K562 (cell line): ENCODE results near the gene RGS4. TPM values are rescaled to one million over a fixed set of nuclear protein-coding genes. Genes with fewer than 3 reads are reported as not detected.

ENCODE experiments used
- ATAC-seq: fragments of 200-7000 bp; cut with Tn5 transposase; 3 replicates; pipeline ENCODE4 v1.9.1; 2020; ENCODE audit warnings: moderate library complexity
- BruUV-seq: library from RNA; stranded (reverse); fragments of 400-500 nt; replicated peaks from 2 replicates; lab custom pipeline; 2021; lab: Mats Ljungman, UMichigan
- CTCF ChIA-PET: fragments of 300-600 bp; formaldehyde crosslinking; extraction: SDS; loops from one replicate; lab custom pipeline; 2021; ENCODE audit warnings: low intra/inter-chr PET ratio; lab: Yijun Ruan, JAX
- POLR2A ChIA-PET: fragments of 300-600, 350-650 bp; sonication (Branson Sonifier 250); formaldehyde crosslinking; extraction: SDS; loops from one replicate; lab custom pipeline; 2021; ENCODE audit warnings: antibody characterized with exemption, inconsistent platforms; lab: Yijun Ruan, JAX
- DNase-seq, 4 experiments: peaks; one replicate each; pipeline versions ENCODE4 v3.0.0 to v3.0.0-alpha.2; 2011 to 2018; ENCODE audit warnings: low spot score in 3 of 4, mixed read lengths in 3 of 4; ENCODE audit errors: extremely low read depth in 1 of 4
- FAIRE-seq: peaks from 2 replicates; lab custom pipeline; 2011; peaks lifted over from hg19 to GRCh38; lab: Jason Lieb, UNC
- H2AFZ ChIP-seq: 2 replicates; pipeline ENCODE4 v1.6.0; 2011; ENCODE audit warnings: low read depth, low read length, control low read depth, inconsistent platforms
- H3K27ac ChIP-seq: fragments of 200-600 bp; 3 replicates; pipeline ENCODE4 v1.8.0; 2011; ENCODE audit warnings: low read depth, mild to moderate bottlenecking, control low read depth, inconsistent platforms, low read length, moderate library complexity, mixed read lengths; ENCODE audit errors: extremely low read depth
- H3K27me3 ChIP-seq, 2 experiments: fragments of 300-600 bp in 1 of 2; 2 replicates in 1 of 2; 3 replicates in 1 of 2; pipeline versions ENCODE4 v1.6.0 to v1.8.0; 2011; ENCODE audit warnings: inconsistent platforms in 2 of 2, low read length in 2 of 2, mild to moderate bottlenecking in 1 of 2, mixed read lengths in 1 of 2, moderate library complexity in 1 of 2; ENCODE audit not compliant: control insufficient read depth in 2 of 2, insufficient read depth in 2 of 2
- H3K36me3 ChIP-seq: fragments of 300-600 bp; 3 replicates; pipeline ENCODE4 v1.8.0; 2011; ENCODE audit warnings: mild to moderate bottlenecking, low read length, inconsistent platforms; ENCODE audit not compliant: control insufficient read depth, insufficient read depth
- H3K4me1 ChIP-seq, 2 experiments: fragments of 200-600 bp in 1 of 2; replicated peaks in 1 of 2; 2 replicates in 1 of 2; 3 replicates in 1 of 2; pipeline versions ENCODE4 v1.5.1 to v1.8.0; 2011; ENCODE audit warnings: inconsistent platforms in 2 of 2, low read length in 2 of 2, mild to moderate bottlenecking in 1 of 2, mixed read lengths in 1 of 2, moderate library complexity in 1 of 2; ENCODE audit not compliant: control insufficient read depth in 2 of 2, insufficient read depth in 2 of 2
- H3K4me2 ChIP-seq: 2 replicates; pipeline ENCODE4 v1.6.1; 2011; ENCODE audit warnings: low read length, control low read depth, inconsistent platforms, mixed read lengths; ENCODE audit not compliant: insufficient read depth
- H3K4me3 ChIP-seq: fragments of 200-600 bp; sonication (generic), shearing (Covaris generic); 2 replicates; pipeline ENCODE4 v1.5.1; 2016; ENCODE audit warnings: control low read depth, inconsistent platforms
- H3K79me2 ChIP-seq: fragments of 200-600 bp; 3 replicates; pipeline ENCODE4 v1.8.0; 2011; ENCODE audit warnings: low read length, inconsistent platforms; ENCODE audit not compliant: control insufficient read depth, insufficient read depth
- H3K9ac ChIP-seq, 2 experiments: 2 replicates each; pipeline versions ENCODE4 v1.6.0 to v1.6.1; 2011; ENCODE audit warnings: low read depth in 2 of 2, low read length in 2 of 2, control low read depth in 1 of 2, inconsistent platforms in 1 of 2, mild to moderate bottlenecking in 1 of 2, mixed read lengths in 1 of 2; ENCODE audit not compliant: insufficient read depth in 1 of 2
- H3K9me1 ChIP-seq: one replicate; pipeline ENCODE4 v1.6.0; 2011; ENCODE audit warnings: inconsistent platforms, mild to moderate bottlenecking, low read length, moderate library complexity; ENCODE audit not compliant: control insufficient read depth, insufficient read depth
- H3K9me3 ChIP-seq: replicated peaks from 2 replicates; pipeline ENCODE4 v1.5.1; 2011; ENCODE audit warnings: low read depth, low read length, inconsistent platforms; ENCODE audit not compliant: control insufficient read depth, insufficient read depth
- H4K20me1 ChIP-seq: replicated peaks from 2 replicates; pipeline ENCODE4 v1.6.1; 2011; ENCODE audit warnings: low read length, inconsistent platforms, mixed read lengths; ENCODE audit not compliant: control insufficient read depth, insufficient read depth
- ARID1B ChIP-seq: fragments of 450-650 bp; IDR thresholded peaks from 2 replicates; pipeline ENCODE4 v1.6.1; 2016; ENCODE audit warnings: antibody characterized with exemption, mild to moderate bottlenecking, inconsistent platforms
- MXD1 ChIP-seq: fragments of 250-450 bp; sonication (Bioruptor Pico); IDR thresholded peaks from 2 replicates; pipeline ENCODE4 v1.8.0; 2021; ENCODE audit warnings: borderline replicate concordance, mild to moderate bottlenecking, moderate library complexity; ENCODE audit not compliant: poor library complexity, severe bottlenecking
- NFATC3 ChIP-seq: fragments of 450-650 bp; IDR thresholded peaks from 2 replicates; pipeline ENCODE4 v1.6.1; 2017; ENCODE audit warnings: mild to moderate bottlenecking
- PHF8 ChIP-seq: fragments of 200-600 bp; sonication (generic); IDR thresholded peaks from 2 replicates; pipeline ENCODE4 v1.6.1; 2012; ENCODE audit warnings: mixed run types, mild to moderate bottlenecking, inconsistent platforms, low read length, moderate library complexity, borderline replicate concordance
- PRPF4 ChIP-seq: fragments of 200-400 bp; formaldehyde crosslinking; IDR thresholded peaks from one replicate; pipeline ENCODE4 v1.6.1; 2017; ENCODE audit warnings: low read length, low read depth, mild to moderate bottlenecking; ENCODE audit not compliant: insufficient read depth, poor library complexity, severe bottlenecking
- TBL1XR1 ChIP-seq, 2 experiments: IDR thresholded peaks; 2 replicates each; pipeline ENCODE4 v1.6.1; 2012; ENCODE audit warnings: improper control_type of control experiment in 2 of 2, low read length in 2 of 2, mild to moderate bottlenecking in 1 of 2
- ZBTB8A ChIP-seq: fragments of 450-650 bp; IDR thresholded peaks from 2 replicates; pipeline ENCODE4 v1.6.1; 2018; ENCODE audit warnings: mild to moderate bottlenecking, moderate library complexity; ENCODE audit not compliant: partially characterized antibody
- ZNF41 ChIP-seq: fragments of 250-450 bp; sonication (Bioruptor Pico); conservative IDR thresholded peaks from 2 replicates; pipeline ENCODE4 v1.4.0; 2020; ENCODE audit warnings: mild to moderate bottlenecking
- WGBS: fragments of 100-300 bp; shearing (Covaris generic); methylation state at CpG from one replicate; pipeline ENCODE4 v1.1.6; 2016; ENCODE audit warnings: low coverage, mixed read lengths; ENCODE audit not compliant: insufficient coverage; ENCODE audit errors: missing lambda C conversion rate; 5-methylcytosine and 5-hydroxymethylcytosine counted together
- in situ Hi-C: fragments of 300-500 bp; cut with MboI; formaldehyde crosslinking; loops from 4 replicates; pipeline ENCODE4 v1.15.0; 2018; ENCODE audit warnings: inconsistent platforms, mixed read lengths
- intact Hi-C: fragments of 100-400 bp; cut with micrococcal nuclease; formaldehyde crosslinking; loops from 2 replicates; pipeline ENCODE4 v1.14.2; 2022
- polyA plus RNA-seq, 8 experiments: library from polyadenylated mRNA; depleted of rRNA in 4 of 8; stranded (reverse) in 5 of 8; unstranded in 3 of 8; fragments of >200 nt; fragmentation: Nextera tagmentation in 2 of 8; fragmentation: Illumina TruSeq in 1 of 8; extraction: Ambion mirVana in 2 of 8; extraction: Trizol in 1 of 8; gene quantifications; 2 replicates each; pipeline versions ENCODE4 v1.2.1 to v1.2.3, GENCODE V29; 2011 to 2014; ENCODE audit warnings: inconsistent platforms in 1 of 8, missing spikeins in 1 of 8
- total RNA-seq, 7 experiments: library from RNA; depleted of rRNA in 6 of 7; stranded (reverse); fragments of >200 nt in 6 of 7; fragmentation: Illumina TruSeq in 2 of 7; extraction: Trizol in 2 of 7; gene quantifications; 2 replicates each; pipeline versions ENCODE4 v1.2.1 to v1.2.3, GENCODE V29; 2011 to 2021; ENCODE audit warnings: low replicate concordance in 1 of 7

RGS4 gene
- total and polyA plus RNA-seq, 9 of the 15 experiments (the other 6 are each of a cell fraction or from before 2014, with no cell fraction given): not detected

GRCh38 chr1:163084330-163084729 is 15.2 kb downstream of the RGS4 start (continued):
- TF ChIP-seq PHF8 (no peak), MXD1 (CRISPR knock-in tag) (no peak), NFATC3 (no peak), ARID1B (no peak), ZNF41 (CRISPR knock-in tag) (no peak), ZBTB8A (no peak)

- FAIRE-seq (no peak), ATAC-seq (no peak), DNase-seq (no peak)
- ChIA-PET CTCF (no interaction called here), POLR2A (no interaction called here)
- H3K36me3 ChIP-seq: no peaks in the 10 kb centered on the region
- in situ Hi-C loops (no loop called here), intact Hi-C loops (no loop called here)
- no peaks in the 10 kb centered on the region for H4K20me1 ChIP-seq
- H3K79me2 ChIP-seq: no peaks in the 10 kb centered on the region
- H3K9me3 ChIP-seq: no peaks in the 10 kb centered on the region
- no peak overlapping the region for H3K4me2 ChIP-seq
- H2AFZ ChIP-seq: no peak overlapping the region
- 1% methylated on average over 4 of the region's 4 CpGs for WGBS
- H3K4me3 ChIP-seq: no peak overlapping the region
- H3K9me1 ChIP-seq: no peaks in the 10 kb centered on the region
- no TSS peak for BruUV-seq
- H3K9ac ChIP-seq: no peak overlapping the region
- no peaks in the 10 kb centered on the region for H3K27me3 ChIP-seq
- no peak overlapping the region for H3K27ac ChIP-seq
- TF ChIP-seq TBL1XR1 (IDR thresholded peaks at IDR 0.05; ENCODE audit: low read length in 2 of 2): no peak
- no peak for TF ChIP-seq PRPF4
- no peaks in the 10 kb centered on the region for H3K4me1 ChIP-seq
Measured at GRCh38 chr1:163085041-163085903, 16.1 kb downstream of the RGS4 start.
